KOPT-K1 (cell line): ENCODE results near the gene UCN3.
"Not testable (repeated sequence)": the region's sequence is repeated elsewhere in the genome, so short reads cannot be mapped to it uniquely, and the experiment has no call there.

ENCODE experiments used
- H3K27ac ChIP-seq: fragments of 200-600 bp; sonication (generic); 2 replicates; pipeline ENCODE4 v1.5.1; 2016; ENCODE audit warnings: antibody characterized with exemption, mild to moderate bottlenecking, low read depth, low read length; ENCODE audit not compliant: poor library complexity, severe bottlenecking
- H3K36me3 ChIP-seq: fragments of 200-600 bp; sonication (generic); 2 replicates; pipeline ENCODE4 v1.5.1; 2017; ENCODE audit warnings: antibody characterized with exemption, mild to moderate bottlenecking, low read length, moderate library complexity; ENCODE audit not compliant: insufficient read depth
- H3K9me3 ChIP-seq: fragments of 200-600 bp; sonication (generic); 2 replicates; pipeline ENCODE4 v1.5.1; 2017; ENCODE audit warnings: antibody characterized with exemption, low read length, mild to moderate bottlenecking; ENCODE audit not compliant: insufficient read depth, poor library complexity, severe bottlenecking

UCN3 gene

GRCh38 chr10:5381187-5381586 is 16.4 kb downstream of the UCN3 start:
- peaks cover 5% of the 10 kb centered on the region for H3K9me3 ChIP-seq
- H3K27ac ChIP-seq, result no peak overlapping the region
- no peaks in the 10 kb centered on the region for H3K36me3 ChIP-seq

DNA sequence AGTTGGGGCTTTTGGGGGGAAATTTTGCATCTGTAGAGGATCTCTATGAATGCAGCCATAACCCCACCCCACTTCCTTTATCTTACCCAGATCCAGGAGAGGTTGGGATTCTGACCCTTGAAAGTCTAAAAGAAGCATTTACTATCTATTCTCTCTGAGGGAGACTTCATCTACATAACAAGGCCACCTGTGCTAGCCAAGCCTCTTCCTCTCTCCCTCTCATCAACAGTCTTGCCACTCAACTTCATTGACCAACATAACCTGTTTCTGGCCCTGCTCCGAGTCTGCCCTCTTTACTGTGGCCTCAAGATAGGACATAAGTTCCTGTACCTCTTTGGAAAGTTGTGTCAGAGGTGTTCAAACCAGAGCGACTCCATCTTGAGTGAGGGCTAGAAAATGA is 20.5 kb downstream of the UCN3 start:
- Histone ChIP-seq H3K9me3 (peaks cover 13% of the 10 kb centered on the region), H3K27ac (no peak overlapping the region), H3K36me3 (no peaks in the 10 kb centered on the region)

DNA sequence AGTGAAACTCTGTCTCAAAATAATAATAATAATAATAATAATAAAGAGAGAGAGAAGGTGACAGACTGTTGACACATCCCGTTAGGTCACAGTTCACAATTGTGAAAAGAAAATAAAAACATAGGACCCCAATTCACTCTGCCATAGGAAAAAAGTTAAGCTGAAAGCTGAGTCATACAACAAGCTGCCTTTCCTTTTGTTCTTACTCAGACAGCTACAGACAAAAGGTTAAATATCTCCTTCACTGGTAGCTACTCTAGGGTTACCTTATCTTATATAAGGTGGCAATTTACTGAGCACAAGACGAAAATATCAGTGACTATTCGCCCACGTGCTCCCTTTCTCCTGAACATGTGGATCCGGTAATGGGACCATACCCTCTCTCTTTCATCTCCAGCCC is 22.4 kb downstream of the UCN3 start:
- Histone ChIP-seq H3K9me3 (peaks cover 31% of the 10 kb centered on the region), H3K27ac (no peak overlapping the region), H3K36me3 (no peaks in the 10 kb centered on the region)

- Histone ChIP-seq H3K36me3 (no peaks in the 10 kb centered on the region), H3K27ac (no peak overlapping the region), H3K9me3 (peaks cover 31% of the 10 kb centered on the region)
Measured at GRCh38 chr10:5390607-5391205, 25.9 kb downstream of the UCN3 start.

- H3K27ac ChIP-seq, result no peak overlapping the region
- peaks cover 31% of the 10 kb centered on the region for H3K9me3 ChIP-seq
- no peaks in the 10 kb centered on the region for H3K36me3 ChIP-seq
Measured at GRCh38 chr10:5391790-5392189, 27.0 kb downstream of the UCN3 start.

DNA sequence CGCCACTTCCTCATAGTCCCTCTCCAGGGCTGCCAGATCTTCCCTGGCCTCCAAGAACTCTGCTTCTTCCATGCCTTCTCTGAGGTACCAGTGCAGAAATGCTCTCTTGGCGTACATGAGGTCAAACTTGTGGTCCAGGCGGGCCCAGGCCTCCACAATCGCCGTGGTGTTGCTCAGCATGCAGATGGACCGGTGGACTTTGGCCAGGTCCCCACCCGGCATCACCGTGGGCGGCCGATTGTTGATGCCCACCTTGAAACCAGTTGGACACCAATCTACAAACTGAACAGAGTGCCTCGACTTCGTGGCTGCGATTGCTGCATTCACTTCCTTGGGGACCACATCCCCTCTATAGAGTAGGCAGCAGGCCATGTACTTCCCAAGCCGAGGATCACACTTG is 28.8 kb downstream of the UCN3 start:
- no peaks in the 10 kb centered on the region for H3K36me3 ChIP-seq
- H3K27ac ChIP-seq, result no peak overlapping the region
- peaks cover 31% of the 10 kb centered on the region for H3K9me3 ChIP-seq

DNA sequence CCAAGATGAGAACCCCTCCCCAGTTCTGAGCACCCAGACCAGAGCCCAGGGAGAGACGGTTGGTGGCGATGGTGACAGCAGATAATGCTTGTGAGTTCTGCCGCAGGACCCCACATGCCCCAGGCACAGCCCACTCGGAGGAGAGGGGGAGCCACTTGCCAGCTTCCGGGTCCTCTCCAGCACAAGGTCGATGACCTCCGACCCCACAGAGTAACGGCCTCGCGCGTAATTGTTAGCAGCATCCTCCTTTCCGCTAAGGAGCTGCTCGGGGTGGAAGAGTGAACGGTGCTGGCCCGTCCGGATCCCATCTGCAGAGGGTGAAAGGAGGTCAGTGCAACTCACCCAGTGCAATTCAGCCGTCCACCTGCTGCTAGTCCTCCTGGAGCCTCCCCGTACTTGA is 30.4 kb downstream of the UCN3 start:
- Histone ChIP-seq H3K9me3 (peaks cover 19% of the 10 kb centered on the region), H3K36me3 (no peaks in the 10 kb centered on the region), H3K27ac (no peak overlapping the region)

- no peak overlapping the region for H3K27ac ChIP-seq
- H3K9me3 ChIP-seq, result peaks cover 3% of the 10 kb centered on the region
- H3K36me3 ChIP-seq, result no peaks in the 10 kb centered on the region
Measured at GRCh38 chr10:5396556-5397300, 32.0 kb downstream of the UCN3 start.

DNA sequence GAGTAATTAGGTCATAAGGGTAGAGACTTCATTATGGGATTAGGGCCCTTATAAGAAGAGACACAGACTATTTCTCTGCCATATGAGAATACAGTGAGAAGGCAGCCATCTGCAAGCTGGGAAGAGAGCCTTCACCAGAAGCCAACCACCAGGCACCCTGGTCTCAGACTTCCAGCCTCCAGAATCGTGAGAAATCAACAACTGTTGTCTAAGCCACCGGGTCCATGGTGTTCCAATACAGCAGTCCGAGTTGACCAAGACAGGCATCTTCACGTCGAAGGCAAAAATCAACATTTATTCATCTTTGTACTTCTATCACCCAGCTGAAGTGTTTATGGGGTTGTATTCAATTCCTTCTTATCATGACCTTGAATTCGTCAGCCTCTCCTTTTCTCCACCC is 34.6 kb downstream of the UCN3 start:
- no peaks in the 10 kb centered on the region for H3K36me3 ChIP-seq
- H3K9me3 ChIP-seq, result no peaks in the 10 kb centered on the region
- H3K27ac ChIP-seq, result no peak overlapping the region

DNA sequence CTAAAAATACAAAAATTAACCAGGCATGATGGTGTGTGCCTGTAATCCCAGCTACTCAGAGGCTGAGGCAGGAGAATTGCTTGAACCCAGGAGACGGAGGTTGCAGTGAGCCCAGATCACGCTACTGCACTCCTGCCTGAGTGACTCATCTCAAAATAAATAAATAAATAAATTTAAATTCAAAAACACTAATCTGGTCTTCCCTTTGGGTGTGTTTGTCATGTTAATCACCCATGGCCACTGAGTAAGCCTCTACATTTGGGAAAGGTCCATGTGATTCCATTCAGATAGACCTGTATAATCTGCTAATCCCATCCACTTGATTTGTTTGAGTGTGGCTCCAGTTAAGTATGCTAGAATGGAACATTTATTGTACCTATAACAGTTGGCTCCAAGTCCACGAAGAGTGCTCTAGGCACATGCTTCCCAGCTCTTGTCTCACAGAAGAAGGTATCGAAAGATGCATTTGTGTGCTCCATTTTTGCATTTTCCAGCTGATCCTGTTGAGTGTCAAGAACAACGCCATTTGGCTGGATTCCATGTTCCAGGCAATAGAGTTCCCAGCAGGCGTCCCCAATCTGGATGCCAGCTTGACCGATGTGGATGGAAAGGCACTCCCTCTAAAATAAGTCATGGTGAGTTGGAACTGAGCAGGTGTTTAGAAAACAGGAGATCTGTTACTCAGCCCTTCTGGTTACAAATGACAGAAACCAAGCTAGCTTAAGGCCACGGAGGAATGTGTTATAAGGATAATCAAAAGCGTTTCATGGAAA is 35.9 kb downstream of the UCN3 start:
- H3K9me3 ChIP-seq, result no peaks in the 10 kb centered on the region
- H3K27ac ChIP-seq, result no peak overlapping the region
- H3K36me3 ChIP-seq, result no peaks in the 10 kb centered on the region

GRCh38 chr10:5402798-5403197 is 38.0 kb downstream of the UCN3 start:
- H3K9me3 ChIP-seq, result peaks cover 11% of the 10 kb centered on the region
- no peaks in the 10 kb centered on the region for H3K36me3 ChIP-seq
- H3K27ac ChIP-seq, result no peak overlapping the region

DNA sequence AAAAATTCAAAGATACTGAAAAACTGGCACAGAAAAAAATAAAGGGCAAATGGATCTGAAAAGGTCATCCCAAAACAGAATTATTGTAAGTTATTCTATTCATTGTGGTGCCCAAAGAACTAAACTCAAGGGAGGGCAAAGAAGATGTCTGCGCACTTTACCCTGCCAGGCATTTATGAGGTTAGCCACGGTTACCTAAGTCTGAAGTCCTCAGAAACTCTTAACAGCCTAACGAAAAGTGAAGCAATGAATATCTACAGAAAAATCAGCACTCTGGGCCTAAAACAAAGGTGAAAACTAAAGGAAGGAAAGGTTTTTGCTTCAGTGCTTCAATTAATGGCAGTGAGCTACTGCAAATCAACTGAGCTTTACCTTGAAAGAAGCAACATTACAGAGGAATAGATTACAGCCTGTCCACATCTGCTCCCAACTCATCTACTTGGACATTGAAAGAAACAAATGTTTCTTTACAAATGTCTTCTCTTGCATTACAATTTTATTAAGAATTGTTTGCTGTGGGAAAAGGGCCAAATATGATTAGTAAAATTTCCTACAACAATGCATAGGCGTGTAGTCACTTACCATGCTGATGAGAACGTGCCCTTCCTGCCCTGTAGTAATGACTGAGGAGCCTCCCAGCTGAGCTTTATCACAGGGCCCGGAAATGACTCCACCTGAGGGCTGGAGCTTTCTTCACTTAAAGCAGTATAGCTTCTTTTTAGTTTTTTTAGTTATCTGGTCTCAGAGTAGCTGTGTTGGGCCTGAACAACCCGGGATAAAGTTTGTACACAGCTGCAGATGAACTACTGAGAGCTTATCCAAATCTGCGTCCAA is 39.7 kb downstream of the UCN3 start, which contains the start of gene TUBAL3:
TUBAL3 (minus strand) TSS at position 621 of the 834 bp plus-strand sequence; CDS start at position 585, 36 bp downstream.
- peaks cover 11% of the 10 kb centered on the region for H3K9me3 ChIP-seq
- H3K27ac ChIP-seq, result no peak within 1 kb of the TSS
- no peaks in the 10 kb centered on the region for H3K36me3 ChIP-seq

GRCh38 chr10:5406918-5407317 is 42.2 kb downstream of the UCN3 start:
- H3K36me3 ChIP-seq, result no peaks in the 10 kb centered on the region
- no peak overlapping the region for H3K27ac ChIP-seq
- peaks cover 20% of the 10 kb centered on the region for H3K9me3 ChIP-seq

GRCh38 chr10:5410787-5411186 is 46.0 kb downstream of the UCN3 start:
- H3K9me3 ChIP-seq, result peaks cover 20% of the 10 kb centered on the region

DNA sequence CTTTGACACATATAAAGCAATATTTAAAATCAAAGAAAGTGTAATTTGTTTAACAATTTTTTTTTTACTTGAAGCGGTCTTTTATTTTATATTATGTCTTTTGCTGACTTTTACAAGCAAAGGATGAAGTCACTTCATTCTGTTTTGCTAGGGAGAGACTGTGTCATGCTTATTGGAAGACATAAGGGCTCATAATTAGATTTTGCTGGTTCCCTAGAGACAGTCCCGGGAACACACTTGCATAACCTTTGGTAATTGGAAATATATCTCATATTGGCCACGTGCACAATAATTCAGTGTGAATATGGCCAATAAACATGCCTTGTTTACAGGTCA is 47.1 kb downstream of the UCN3 start:
- peaks cover 19% of the 10 kb centered on the region for H3K9me3 ChIP-seq
- peak overlapping the region; percentile 73 for H3K27ac ChIP-seq
- no peaks in the 10 kb centered on the region; the same call in 1 of the 2 replicates for H3K36me3 ChIP-seq

More at GRCh38 chr10:5410787-5411186, 46.0 kb downstream of the UCN3 start:
- not testable (repeated sequence) for H3K27ac ChIP-seq, H3K36me3 ChIP-seq
